ENCODE measurements around the gene MB. TPM values are rescaled to one million over a fixed set of nuclear protein-coding genes. Genes with fewer than 3 reads are reported as not detected.

The MB gene
- total and polyA plus RNA-seq, 4 donors = 0.13 to 0.25 TPM; not detected in 2

DNA sequence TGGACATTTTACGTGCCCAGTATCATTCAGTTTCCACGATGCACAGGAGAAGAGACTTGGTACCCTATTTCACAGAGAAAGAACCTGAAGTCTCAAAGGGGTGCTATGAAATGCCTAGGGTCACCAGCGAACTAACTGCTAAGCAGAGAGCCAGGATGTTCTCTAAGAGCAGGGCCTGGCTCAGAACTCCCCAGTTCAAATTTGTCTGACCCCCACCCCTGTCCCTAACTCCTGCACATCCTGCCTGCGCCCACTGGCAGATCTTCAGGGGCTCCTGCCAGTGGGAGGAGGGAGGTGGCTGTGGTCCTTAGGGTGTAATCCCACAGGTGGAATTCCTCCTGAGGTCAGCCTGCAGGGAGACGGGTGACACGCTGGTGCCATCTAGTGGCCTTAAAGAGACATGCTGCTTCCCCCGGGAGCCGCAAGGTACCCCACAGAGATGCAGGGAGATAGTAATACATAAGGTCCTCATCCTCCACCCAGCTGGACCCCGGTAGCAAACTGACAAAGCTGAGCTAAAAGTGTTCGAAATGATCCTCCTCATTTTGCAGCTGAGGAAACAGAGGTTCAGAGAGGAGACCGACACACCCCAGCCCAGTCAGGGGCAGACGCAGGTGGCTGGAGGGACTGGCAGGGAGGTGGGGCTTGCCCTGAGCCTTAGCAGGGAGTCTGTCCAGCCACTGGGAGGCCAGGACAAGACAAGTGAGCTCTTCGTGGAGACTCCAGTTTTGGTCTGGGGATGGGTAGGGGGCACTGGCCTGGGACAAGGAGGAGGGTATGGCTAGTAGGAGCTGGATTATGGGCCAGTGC, 34.1 kb downstream of the MB start:
- 27% methylated on average over 13 of the region's 13 CpGs for WGBS

DNA sequence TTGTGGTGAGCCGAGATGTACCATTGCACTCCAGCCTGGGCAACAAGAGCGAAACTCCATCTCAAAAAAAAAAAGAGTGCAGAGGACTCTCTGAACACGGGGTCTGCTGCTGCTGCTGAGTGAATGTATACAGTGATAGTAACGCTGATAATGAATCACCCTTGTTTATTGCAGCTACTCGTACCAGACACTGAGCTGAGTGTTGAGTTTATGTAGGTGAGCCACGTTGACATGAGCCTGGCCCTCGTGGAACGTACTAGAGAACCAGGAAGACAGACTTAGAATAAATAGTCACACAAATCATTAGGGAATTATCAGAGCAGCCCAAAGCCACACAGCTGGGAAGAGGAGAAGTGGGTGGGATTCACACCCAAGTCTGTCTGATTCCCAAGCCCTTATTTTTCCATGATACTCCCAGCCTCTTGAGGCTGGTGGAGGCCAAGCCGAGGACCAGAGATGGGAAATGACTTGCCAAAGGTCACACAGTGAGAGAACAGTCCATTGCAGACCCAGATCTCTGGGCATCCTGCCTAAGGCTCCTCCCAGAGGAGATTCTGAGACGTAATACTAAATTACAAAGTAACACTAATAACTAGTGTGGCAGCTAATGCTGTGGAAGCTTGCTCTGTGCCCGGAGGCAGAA, 34.8 kb downstream of the MB start:
- Histone ChIP-seq H3K27ac (ENCODE audit: low read depth in 1 of 2, low read length in 2 of 2) (no peak overlapping the region), H3K4me3 (ENCODE audit: low read depth in 1 of 3, low read length in 3 of 3) (no peak overlapping the region), H3K36me3 (ENCODE audit: control insufficient read depth in 4 of 4, insufficient read depth in 3 of 4, low read depth in 1 of 4, low read length in 3 of 4) (no peaks in the 10 kb centered on the region), H3K9me3 (ENCODE audit: control insufficient read depth in 4 of 4, low read length in 3 of 4) (no peaks in the 10 kb centered on the region), H3K9ac (ENCODE audit: low read depth in 1 of 2, low read length in 2 of 2) (no peak overlapping the region), H3K27me3 (ENCODE audit: control insufficient read depth in 4 of 4, insufficient read depth in 4 of 4, low read length in 3 of 4) (no peaks in the 10 kb centered on the region), H3K4me1 (ENCODE audit: control insufficient read depth in 4 of 4, insufficient read depth in 4 of 4, low read length in 3 of 4) (no peaks in the 10 kb centered on the region)
- no peak for DNase-seq (ENCODE audit: low spot score)
- TF ChIP-seq GABPA (IDR thresholded peaks at IDR 0.05 in 1 of 2, conservative IDR thresholded peaks at IDR 0.05 in 1 of 2) = no peak
- no peak for TF ChIP-seq RAD21 (IDR thresholded peaks at IDR 0.05)
- TF ChIP-seq, protein P1, sequence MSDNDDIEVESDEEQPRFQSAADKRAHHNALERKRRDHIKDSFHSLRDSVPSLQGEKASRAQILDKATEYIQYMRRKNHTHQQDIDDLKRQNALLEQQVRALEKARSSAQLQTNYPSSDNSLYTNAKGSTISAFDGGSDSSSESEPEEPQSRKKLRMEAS (IDR thresholded peaks at IDR 0.05) = no peak
- TF ChIP-seq HNF4A (conservative IDR thresholded peaks at IDR 0.05) = no peak
- TF ChIP-seq, protein P2, sequence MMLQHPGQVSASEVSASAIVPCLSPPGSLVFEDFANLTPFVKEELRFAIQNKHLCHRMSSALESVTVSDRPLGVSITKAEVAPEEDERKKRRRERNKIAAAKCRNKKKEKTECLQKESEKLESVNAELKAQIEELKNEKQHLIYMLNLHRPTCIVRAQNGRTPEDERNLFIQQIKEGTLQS (IDR thresholded peaks at IDR 0.05) = no peak
- no peak for TF ChIP-seq SP1 (IDR thresholded peaks at IDR 0.05)
- no peak for TF ChIP-seq EGR1 (IDR thresholded peaks at IDR 0.05; ENCODE audit: low read depth in 2 of 2)
- no peak for TF ChIP-seq FOXA2 (IDR thresholded peaks at IDR 0.05)
- TF ChIP-seq HNF4G (IDR thresholded peaks at IDR 0.05) = no peak
- no peak for TF ChIP-seq FOXA1 (IDR thresholded peaks at IDR 0.05)
- TF ChIP-seq YY1 (IDR thresholded peaks at IDR 0.05) = no peak
- no peak for TF ChIP-seq JUND (IDR thresholded peaks at IDR 0.05)
- TF ChIP-seq NR2F2 (IDR thresholded peaks at IDR 0.05) = no peak
- WGBS = 81% methylated on average over 11 of the region's 11 CpGs

More for the DNA sequence above, 34.1 kb downstream of the MB start:
- Histone ChIP-seq H3K4me3 (ENCODE audit: low read depth in 1 of 3, low read length in 3 of 3) (no peak overlapping the region), H3K9me3 (ENCODE audit: control insufficient read depth in 4 of 4, low read length in 3 of 4) (no peaks in the 10 kb centered on the region), H3K4me1 (ENCODE audit: control insufficient read depth in 4 of 4, insufficient read depth in 4 of 4, low read length in 3 of 4) (no peaks in the 10 kb centered on the region), H3K27ac (ENCODE audit: low read depth in 1 of 2, low read length in 2 of 2) (no peak overlapping the region), H3K36me3 (ENCODE audit: control insufficient read depth in 4 of 4, insufficient read depth in 3 of 4, low read depth in 1 of 4, low read length in 3 of 4) (no peaks in the 10 kb centered on the region), H3K9ac (ENCODE audit: low read depth in 1 of 2, low read length in 2 of 2) (no peak overlapping the region), H3K27me3 (ENCODE audit: control insufficient read depth in 4 of 4, insufficient read depth in 4 of 4, low read length in 3 of 4) (no peaks in the 10 kb centered on the region)
- peak; percentile 56 for DNase-seq (ENCODE audit: low spot score)
- TF ChIP-seq JUND (IDR thresholded peaks at IDR 0.05) (no peak), RAD21 (IDR thresholded peaks at IDR 0.05) (peak; percentile 97), NR2F2 (IDR thresholded peaks at IDR 0.05) (no peak), YY1 (IDR thresholded peaks at IDR 0.05) (no peak)
- TF ChIP-seq, protein P3, sequence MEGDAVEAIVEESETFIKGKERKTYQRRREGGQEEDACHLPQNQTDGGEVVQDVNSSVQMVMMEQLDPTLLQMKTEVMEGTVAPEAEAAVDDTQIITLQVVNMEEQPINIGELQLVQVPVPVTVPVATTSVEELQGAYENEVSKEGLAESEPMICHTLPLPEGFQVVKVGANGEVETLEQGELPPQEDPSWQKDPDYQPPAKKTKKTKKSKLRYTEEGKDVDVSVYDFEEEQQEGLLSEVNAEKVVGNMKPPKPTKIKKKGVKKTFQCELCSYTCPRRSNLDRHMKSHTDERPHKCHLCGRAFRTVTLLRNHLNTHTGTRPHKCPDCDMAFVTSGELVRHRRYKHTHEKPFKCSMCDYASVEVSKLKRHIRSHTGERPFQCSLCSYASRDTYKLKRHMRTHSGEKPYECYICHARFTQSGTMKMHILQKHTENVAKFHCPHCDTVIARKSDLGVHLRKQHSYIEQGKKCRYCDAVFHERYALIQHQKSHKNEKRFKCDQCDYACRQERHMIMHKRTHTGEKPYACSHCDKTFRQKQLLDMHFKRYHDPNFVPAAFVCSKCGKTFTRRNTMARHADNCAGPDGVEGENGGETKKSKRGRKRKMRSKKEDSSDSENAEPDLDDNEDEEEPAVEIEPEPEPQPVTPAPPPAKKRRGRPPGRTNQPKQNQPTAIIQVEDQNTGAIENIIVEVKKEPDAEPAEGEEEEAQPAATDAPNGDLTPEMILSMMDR (IDR thresholded peaks at IDR 0.05; ENCODE audit: low read depth, low read length, missing input control) = peak; percentile 94

DNA sequence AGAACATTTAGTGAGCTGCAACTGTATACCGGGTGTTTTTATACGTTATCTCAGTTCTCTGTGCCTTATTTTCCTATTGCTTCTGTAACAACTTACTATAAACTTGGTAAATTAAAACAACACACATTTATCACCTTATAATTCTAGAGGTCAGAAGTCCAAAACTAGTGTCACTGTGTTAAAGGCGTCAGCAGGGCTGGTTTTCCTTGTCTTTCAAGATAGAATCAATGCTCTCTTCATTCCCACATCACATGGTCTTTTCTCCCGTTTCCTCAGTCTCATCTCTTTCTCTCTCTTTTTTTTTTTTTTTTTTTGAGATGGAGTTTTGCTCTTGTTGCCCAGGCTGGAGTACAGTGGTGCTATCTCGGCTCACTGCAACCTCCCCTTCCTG, 36.1 kb downstream of the MB start:
- H3K4me1 ChIP-seq (ENCODE audit: control insufficient read depth in 4 of 4, insufficient read depth in 4 of 4, low read length in 3 of 4) = no peaks in the 10 kb centered on the region
- no peak overlapping the region for H3K4me3 ChIP-seq (ENCODE audit: low read depth in 1 of 3, low read length in 3 of 3)
- no peak overlapping the region for H3K27ac ChIP-seq (ENCODE audit: low read depth in 1 of 2, low read length in 2 of 2)
- 82% methylated on average over 5 of the region's 5 CpGs for WGBS
- no peak overlapping the region for H3K9ac ChIP-seq (ENCODE audit: low read depth in 1 of 2, low read length in 2 of 2)
- no peaks in the 10 kb centered on the region for H3K9me3 ChIP-seq (ENCODE audit: control insufficient read depth in 4 of 4, low read length in 3 of 4)
- H3K36me3 ChIP-seq (ENCODE audit: control insufficient read depth in 4 of 4, insufficient read depth in 3 of 4, low read depth in 1 of 4, low read length in 3 of 4) = no peaks in the 10 kb centered on the region
- no peaks in the 10 kb centered on the region for H3K27me3 ChIP-seq (ENCODE audit: control insufficient read depth in 4 of 4, insufficient read depth in 4 of 4, low read length in 3 of 4)
- no peak for DNase-seq (ENCODE audit: low spot score)
- TF ChIP-seq, protein P3 (IDR thresholded peaks at IDR 0.05; ENCODE audit: low read depth, low read length, missing input control) = no peak
- TF ChIP-seq TAF1 (conservative IDR thresholded peaks at IDR 0.05) = no peak
- no peak for TF ChIP-seq GABPA (IDR thresholded peaks at IDR 0.05 in 1 of 2, conservative IDR thresholded peaks at IDR 0.05 in 1 of 2)
- TF ChIP-seq YY1 (IDR thresholded peaks at IDR 0.05) = no peak
- no peak for TF ChIP-seq FOXA2 (IDR thresholded peaks at IDR 0.05)
- no peak for TF ChIP-seq RXRA (IDR thresholded peaks at IDR 0.05)
- no peak for TF ChIP-seq HNF4G (IDR thresholded peaks at IDR 0.05)
- TF ChIP-seq, protein P1 (IDR thresholded peaks at IDR 0.05) = no peak
- TF ChIP-seq, protein P4, sequence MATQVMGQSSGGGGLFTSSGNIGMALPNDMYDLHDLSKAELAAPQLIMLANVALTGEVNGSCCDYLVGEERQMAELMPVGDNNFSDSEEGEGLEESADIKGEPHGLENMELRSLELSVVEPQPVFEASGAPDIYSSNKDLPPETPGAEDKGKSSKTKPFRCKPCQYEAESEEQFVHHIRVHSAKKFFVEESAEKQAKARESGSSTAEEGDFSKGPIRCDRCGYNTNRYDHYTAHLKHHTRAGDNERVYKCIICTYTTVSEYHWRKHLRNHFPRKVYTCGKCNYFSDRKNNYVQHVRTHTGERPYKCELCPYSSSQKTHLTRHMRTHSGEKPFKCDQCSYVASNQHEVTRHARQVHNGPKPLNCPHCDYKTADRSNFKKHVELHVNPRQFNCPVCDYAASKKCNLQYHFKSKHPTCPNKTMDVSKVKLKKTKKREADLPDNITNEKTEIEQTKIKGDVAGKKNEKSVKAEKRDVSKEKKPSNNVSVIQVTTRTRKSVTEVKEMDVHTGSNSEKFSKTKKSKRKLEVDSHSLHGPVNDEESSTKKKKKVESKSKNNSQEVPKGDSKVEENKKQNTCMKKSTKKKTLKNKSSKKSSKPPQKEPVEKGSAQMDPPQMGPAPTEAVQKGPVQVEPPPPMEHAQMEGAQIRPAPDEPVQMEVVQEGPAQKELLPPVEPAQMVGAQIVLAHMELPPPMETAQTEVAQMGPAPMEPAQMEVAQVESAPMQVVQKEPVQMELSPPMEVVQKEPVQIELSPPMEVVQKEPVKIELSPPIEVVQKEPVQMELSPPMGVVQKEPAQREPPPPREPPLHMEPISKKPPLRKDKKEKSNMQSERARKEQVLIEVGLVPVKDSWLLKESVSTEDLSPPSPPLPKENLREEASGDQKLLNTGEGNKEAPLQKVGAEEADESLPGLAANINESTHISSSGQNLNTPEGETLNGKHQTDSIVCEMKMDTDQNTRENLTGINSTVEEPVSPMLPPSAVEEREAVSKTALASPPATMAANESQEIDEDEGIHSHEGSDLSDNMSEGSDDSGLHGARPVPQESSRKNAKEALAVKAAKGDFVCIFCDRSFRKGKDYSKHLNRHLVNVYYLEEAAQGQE (IDR thresholded peaks at IDR 0.05) = no peak

All from liver (tissue), 9 donors.